Neuronal stem cell (in vitro differentiated cells): ENCODE results near the gene ADD1.
A peak's percentile ranks its signal among the peaks of the same experiment; 100 is the strongest.

Experiments
- DNase-seq: peaks from one replicate; pipeline ENCODE4 v3.0.0-alpha.2; 2013; ENCODE audit warnings: low spot score
- H2AFZ ChIP-seq: one replicate; pipeline ENCODE4 v1.6.1; 2013; ENCODE audit warnings: mild to moderate bottlenecking, low read length, inconsistent platforms
- H2AK5ac ChIP-seq: 2 replicates; pipeline ENCODE4 v1.6.1; 2013; ENCODE audit warnings: low read depth, mild to moderate bottlenecking, inconsistent platforms, low read length, moderate library complexity, mixed read lengths
- H2BK120ac ChIP-seq: 2 replicates; pipeline ENCODE4 v1.6.1; 2013; ENCODE audit warnings: low read depth, mild to moderate bottlenecking, inconsistent platforms, low read length, moderate library complexity, mixed read lengths
- H2BK12ac ChIP-seq: one replicate; pipeline ENCODE4 v1.6.1; 2013; ENCODE audit warnings: low read length, inconsistent platforms
- H2BK15ac ChIP-seq: 2 replicates; pipeline ENCODE4 v1.6.1; 2013; ENCODE audit warnings: mild to moderate bottlenecking, low read length, inconsistent platforms, mixed read lengths
- H2BK5ac ChIP-seq: one replicate; pipeline ENCODE4 v1.6.1; 2013; ENCODE audit warnings: inconsistent platforms, mild to moderate bottlenecking, low read length, moderate library complexity
- H3K14ac ChIP-seq: one replicate; pipeline ENCODE4 v1.6.1; 2013; ENCODE audit warnings: low read length, inconsistent platforms
- H3K18ac ChIP-seq: 2 replicates; pipeline ENCODE4 v1.6.1; 2013; ENCODE audit warnings: low read length, inconsistent platforms
- H3K23ac ChIP-seq: 2 replicates; pipeline ENCODE4 v1.6.1; 2013; ENCODE audit warnings: low read depth, mild to moderate bottlenecking, mixed read lengths, low read length, inconsistent platforms; ENCODE audit not compliant: poor library complexity
- H3K27ac ChIP-seq: replicated peaks from 3 replicates; pipeline ENCODE4 v1.5.1; 2013; ENCODE audit warnings: low read length, inconsistent platforms
- H3K27me3 ChIP-seq, 3 experiments: 2 replicates each; pipeline ENCODE4 v1.6.1; 2013; ENCODE audit warnings: low read length in 3 of 3, mild to moderate bottlenecking in 2 of 3, inconsistent platforms in 1 of 3, low read depth in 1 of 3, mixed read lengths in 1 of 3, moderate library complexity in 1 of 3; ENCODE audit not compliant: control insufficient read depth in 3 of 3, insufficient read depth in 3 of 3
- H3K36me3 ChIP-seq, 2 donors: replicated peaks in 1 of 2; 2 replicates each; pipeline ENCODE4 v1.6.1; 2013; ENCODE audit warnings: low read length in 2 of 2; ENCODE audit not compliant: control insufficient read depth in 2 of 2, insufficient read depth in 2 of 2
- H3K4ac ChIP-seq: 2 replicates; pipeline ENCODE4 v1.6.1; 2013; ENCODE audit warnings: inconsistent platforms, mild to moderate bottlenecking, low read length, moderate library complexity
- H3K4me1 ChIP-seq, 2 donors: 1 replicate in 1 of 2; 2 replicates in 1 of 2; pipeline ENCODE4 v1.6.1; 2013; ENCODE audit warnings: low read length in 2 of 2, low read depth in 1 of 2; ENCODE audit not compliant: control insufficient read depth in 2 of 2, insufficient read depth in 1 of 2
- H3K4me2 ChIP-seq: one replicate; pipeline ENCODE4 v1.6.1; 2013; ENCODE audit warnings: mild to moderate bottlenecking, low read length, inconsistent platforms; ENCODE audit not compliant: insufficient read depth, poor library complexity, severe bottlenecking
- H3K4me3 ChIP-seq, 2 donors: 2 replicates each; pipeline ENCODE4 v1.5.1; 2013; ENCODE audit warnings: low read length in 2 of 2, mild to moderate bottlenecking in 2 of 2, inconsistent platforms in 1 of 2, moderate library complexity in 1 of 2
- H3K79me1 ChIP-seq: one replicate; pipeline ENCODE4 v1.6.1; 2013; ENCODE audit warnings: low read depth, mild to moderate bottlenecking, inconsistent platforms, low read length, moderate library complexity
- H3K9ac ChIP-seq: one replicate; pipeline ENCODE4 v1.6.1; 2013; ENCODE audit warnings: mild to moderate bottlenecking, low read depth, low read length, inconsistent platforms; ENCODE audit not compliant: poor library complexity
- H3K9me3 ChIP-seq, 2 donors: replicated peaks in 1 of 2; 2 replicates each; pipeline versions ENCODE3 to v1.6.1; 2013; ENCODE audit warnings: low read length in 2 of 2, mild to moderate bottlenecking in 2 of 2, inconsistent platforms in 1 of 2, low read depth in 1 of 2, mixed read lengths in 1 of 2, moderate library complexity in 1 of 2; ENCODE audit not compliant: control insufficient read depth in 2 of 2, insufficient read depth in 1 of 2
- H4K8ac ChIP-seq: one replicate; pipeline ENCODE4 v1.6.1; 2013; ENCODE audit warnings: low read depth, mild to moderate bottlenecking, inconsistent platforms, low read length, moderate library complexity
- H4K91ac ChIP-seq: one replicate; pipeline ENCODE4 v1.6.1; 2013; ENCODE audit warnings: low read length, low read depth, mild to moderate bottlenecking, inconsistent platforms; ENCODE audit not compliant: poor library complexity
- WGBS, 2 donors: extraction: QIAGEN DNeasy Blood & Tissue Kit; methylation state at CpG; one replicate each; pipeline ENCODE4 v1.1.7; 2013; ENCODE audit warnings: missing lambda C conversion rate in 2 of 2, mixed read lengths in 1 of 2; ENCODE audit not compliant: insufficient read length in 2 of 2, insufficient replicate concordance in 1 of 2; ENCODE audit errors: extremely low coverage in 2 of 2; 5-methylcytosine and 5-hydroxymethylcytosine counted together

The ADD1 gene

DNA sequence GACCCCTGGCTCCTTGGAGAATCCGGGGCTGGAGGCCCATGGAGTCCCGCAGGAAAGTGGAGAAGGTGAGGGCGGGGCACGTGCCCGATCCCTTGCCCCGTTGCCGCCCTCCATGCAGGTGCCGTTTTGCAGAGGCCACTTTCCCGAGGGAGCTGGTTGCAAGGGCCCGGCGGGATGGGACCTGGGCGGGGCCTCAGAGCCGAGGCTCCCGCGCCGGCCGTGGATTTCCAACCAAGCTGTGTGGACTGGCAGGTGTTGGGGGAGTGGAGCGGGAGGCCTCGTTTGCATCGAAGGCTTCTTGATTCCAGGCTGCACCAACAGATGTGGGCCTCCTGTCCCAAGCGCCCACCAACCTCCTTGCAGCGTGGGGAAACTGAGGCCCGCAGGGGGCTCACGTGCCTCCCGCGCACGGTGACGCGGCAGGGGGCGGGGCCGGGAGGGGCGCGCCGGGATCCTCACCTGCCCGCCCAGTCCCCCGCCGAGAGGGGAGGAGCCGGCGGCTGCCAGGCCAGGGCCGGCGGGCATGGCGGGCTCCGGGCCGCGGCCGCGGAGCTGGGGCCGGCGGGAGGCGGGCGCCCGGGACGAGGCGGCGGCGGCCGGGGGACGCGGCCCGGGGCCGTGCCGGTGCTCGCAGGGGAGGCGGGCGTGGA is 25.8 kb upstream of the ADD1 start:
- H3K23ac ChIP-seq: peak overlapping the region; percentile 82
- peaks cover 4 to 12% of the 10 kb centered on the region in 2 donors for H3K9me3 ChIP-seq
- H3K4me3 ChIP-seq: peak overlapping the region; percentile 57 to 85
- DNase-seq: no peak
- H3K4ac ChIP-seq: peak overlapping the region; percentile 59
- H3K4me2 ChIP-seq: peak overlapping the region; percentile 91
- peak overlapping the region; percentile 96 for H2BK15ac ChIP-seq
- peak overlapping the region; percentile 97 for H3K18ac ChIP-seq
- H3K27ac ChIP-seq: no peak overlapping the region
- H4K8ac ChIP-seq: peak overlapping the region; percentile 78
- H3K79me1 ChIP-seq: no peaks in the 10 kb centered on the region
- H2BK120ac ChIP-seq: peak overlapping the region; percentile 24
- peak overlapping the region; percentile 6 for H3K14ac ChIP-seq
- H2AK5ac ChIP-seq: peak overlapping the region; percentile 96
- H3K4me1 ChIP-seq: peaks cover 3% of the 10 kb centered on the region in 2 donors
- WGBS, 2 donors: no CpG with 5 or more reads among the region's 65 CpGs
- H3K36me3 ChIP-seq: peaks cover 6 to 19% of the 10 kb centered on the region in 2 donors
- peak overlapping the region; percentile 19 for H2BK5ac ChIP-seq
- H3K9ac ChIP-seq: peak overlapping the region; percentile 78
- no peaks in the 10 kb centered on the region for H3K27me3 ChIP-seq
- H2AFZ ChIP-seq: peak overlapping the region; percentile 89
- H2BK12ac ChIP-seq: peak overlapping the region; percentile 79
- no peak overlapping the region for H4K91ac ChIP-seq

DNA sequence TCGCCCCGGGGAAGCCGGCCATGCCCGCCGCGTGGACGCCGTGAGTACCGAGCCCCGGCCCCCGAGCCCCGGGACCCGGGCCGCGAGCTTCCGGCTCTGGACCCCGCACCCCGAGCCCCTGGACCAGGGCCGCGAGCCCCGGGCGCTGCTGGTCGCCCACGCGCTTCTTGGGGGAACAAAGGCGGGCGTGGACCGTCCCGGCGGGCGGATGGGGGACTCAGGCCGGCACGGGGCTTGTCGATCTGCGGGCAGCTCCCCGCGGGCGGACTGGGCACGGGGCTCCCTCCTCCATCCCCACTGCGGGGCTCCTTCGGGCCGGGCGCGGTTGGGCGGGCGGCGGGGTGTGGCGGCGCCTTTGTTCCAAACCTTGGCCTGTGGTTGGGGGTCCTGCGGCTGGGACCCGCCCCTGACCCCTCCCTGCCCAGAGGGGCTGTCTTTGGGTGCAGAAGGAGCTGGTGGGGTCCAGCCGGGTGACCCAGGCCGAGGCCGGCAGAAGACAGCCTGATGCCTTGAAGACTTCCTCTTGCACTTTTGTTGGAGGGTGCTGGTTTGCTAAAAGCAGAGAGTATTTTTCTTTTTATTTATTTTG is 25.2 kb upstream of the ADD1 start:
- Histone ChIP-seq H3K4me3 (peak overlapping the region; percentile 57 to 85), H2AFZ (peak overlapping the region; percentile 89), H3K4ac (no peak overlapping the region), H3K36me3 (peaks cover 11 to 25% of the 10 kb centered on the region in 2 donors), H4K91ac (no peak overlapping the region), H3K23ac (no peak overlapping the region), H2BK12ac (no peak overlapping the region), H3K79me1 (no peaks in the 10 kb centered on the region), H3K27ac (no peak overlapping the region), H3K27me3 (no peaks in the 10 kb centered on the region), H3K4me1 (peaks cover 0 to 3% of the 10 kb centered on the region in 2 donors), H3K4me2 (peak overlapping the region; percentile 91), H3K9me3 (peaks cover 4 to 12% of the 10 kb centered on the region in 2 donors), H3K14ac (peak overlapping the region; percentile 3), H2AK5ac (peak overlapping the region; percentile 15), H4K8ac (no peak overlapping the region), H3K18ac (peak overlapping the region; percentile 97), H2BK120ac (no peak overlapping the region), H2BK15ac (no peak overlapping the region), H2BK5ac (peak overlapping the region; percentile 19), H3K9ac (peak overlapping the region; percentile 78)
- DNase-seq: no peak
- no CpG with 5 or more reads among the region's 54 CpGs for WGBS, 2 donors

DNA sequence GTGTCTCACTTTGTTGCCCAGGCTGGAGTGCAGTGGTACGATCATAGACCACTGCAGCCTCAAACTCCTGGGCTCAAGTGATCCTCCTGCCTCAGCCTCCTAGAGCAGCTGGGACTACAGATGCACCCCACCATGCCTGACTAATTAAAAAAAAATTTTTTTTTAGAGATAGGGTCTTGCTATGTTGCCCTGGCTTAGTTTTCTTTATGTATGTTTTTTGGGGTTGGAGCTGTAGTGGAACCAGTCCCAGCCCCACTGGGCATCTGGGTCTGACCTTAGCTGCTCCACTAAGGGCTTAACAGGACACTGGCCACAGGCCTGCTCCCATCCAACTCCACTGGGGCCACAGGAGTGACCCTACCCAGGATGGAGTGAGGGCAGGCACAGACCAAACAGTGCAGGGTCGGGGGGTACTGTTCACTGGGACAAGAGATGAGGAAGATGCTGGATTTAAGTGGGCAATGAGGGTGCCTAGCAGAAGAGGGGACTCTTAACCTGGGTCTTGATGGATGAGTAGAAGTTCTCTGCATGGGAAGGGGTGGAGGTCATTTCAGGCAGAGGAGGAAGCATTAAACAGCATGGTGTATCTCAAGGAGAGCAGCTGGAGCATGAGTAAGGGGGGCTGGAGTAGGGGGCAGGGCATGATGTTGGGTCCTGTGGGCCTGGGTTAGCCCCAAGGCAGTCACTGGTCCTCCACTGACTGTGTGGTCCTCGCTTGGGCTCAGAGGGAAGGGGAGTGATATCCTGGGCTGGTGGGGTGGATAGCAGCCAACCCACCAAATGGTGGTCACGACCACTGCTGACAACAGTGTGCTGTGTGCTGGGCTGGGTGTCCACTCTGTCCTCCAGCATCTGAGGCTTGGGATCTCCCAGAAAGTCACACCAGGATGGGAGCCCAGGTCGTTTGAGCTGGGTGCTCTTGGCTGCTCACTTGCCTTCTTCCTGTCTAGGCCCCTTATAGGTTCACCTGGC is 24.1 kb upstream of the ADD1 start:
- no peak overlapping the region for H4K8ac ChIP-seq
- H3K27ac ChIP-seq: no peak overlapping the region
- peak overlapping the region; percentile 8 for H2BK5ac ChIP-seq
- no CpG with 5 or more reads among the region's 5 CpGs for WGBS, 2 donors
- H3K9ac ChIP-seq: peak overlapping the region; percentile 80
- peak overlapping the region; percentile 61 for H3K14ac ChIP-seq
- DNase-seq: no peak
- no peak overlapping the region for H3K18ac ChIP-seq
- no peak overlapping the region for H2BK120ac ChIP-seq
- H2BK12ac ChIP-seq: no peak overlapping the region
- peaks cover 15 to 36% of the 10 kb centered on the region in 2 donors for H3K36me3 ChIP-seq
- H3K27me3 ChIP-seq: no peaks in the 10 kb centered on the region
- peaks cover 3% of the 10 kb centered on the region for H3K79me1 ChIP-seq
- H4K91ac ChIP-seq: no peak overlapping the region
- H3K4me2 ChIP-seq: no peak overlapping the region
- no peak overlapping the region for H2BK15ac ChIP-seq
- peaks cover 0 to 3% of the 10 kb centered on the region in 2 donors for H3K4me1 ChIP-seq
- H2AK5ac ChIP-seq: peak overlapping the region; percentile 23
- no peak overlapping the region for H3K4ac ChIP-seq
- H2AFZ ChIP-seq: no peak overlapping the region
- H3K23ac ChIP-seq: no peak overlapping the region
- peak overlapping the region in 1 of 2 donors; percentile 57 for H3K4me3 ChIP-seq
- H3K9me3 ChIP-seq: peaks cover 4 to 12% of the 10 kb centered on the region in 2 donors
